T-helper 2 cell treated with Interferon-gamma antibody and Interleukin-4, amounts not matched to agents 5 μg/mL and 100 μg/mL, for 36 hours (primary cell): ENCODE measurements around the gene S100A13.
"Not testable (repeated sequence)": the region's sequence is repeated elsewhere in the genome, so short reads cannot be mapped to it uniquely, and the experiment has no call there.

Experiments used
- DNase-seq: peaks from one replicate; pipeline ENCODE4 v3.0.0; 2021; ENCODE audit warnings: low spot score
- H3K27ac Mint-ChIP-seq: one replicate; pipeline ENCODE4 v1.8.0; 2021; ENCODE audit warnings: mild to moderate bottlenecking, mixed read lengths
- H3K27me3 Mint-ChIP-seq: one replicate; pipeline ENCODE4 v1.8.0; 2021; ENCODE audit warnings: low read depth, mixed read lengths
- H3K36me3 Mint-ChIP-seq: one replicate; pipeline ENCODE4 v1.8.0; 2021; ENCODE audit warnings: low read depth, mixed read lengths
- H3K4me1 Mint-ChIP-seq: one replicate; pipeline ENCODE4 v1.8.0; 2021; ENCODE audit warnings: low read depth, mixed read lengths
- H3K4me3 Mint-ChIP-seq: one replicate; pipeline ENCODE4 v1.8.0; 2022; ENCODE audit warnings: mild to moderate bottlenecking, moderate library complexity, mixed read lengths
- H3K9me3 Mint-ChIP-seq: one replicate; pipeline ENCODE4 v1.8.0; 2021; ENCODE audit warnings: mixed read lengths

Gene S100A13

GRCh38 chr1:153588482-153588881 is 38.8 kb downstream of the S100A13 start:
- H3K27me3 Mint-ChIP-seq, result peaks cover 10% of the 10 kb centered on the region
- no peak for DNase-seq
- no peak overlapping the region for H3K4me3 Mint-ChIP-seq
- no peak overlapping the region for H3K27ac Mint-ChIP-seq
- no peaks in the 10 kb centered on the region for H3K9me3 Mint-ChIP-seq
- H3K4me1 Mint-ChIP-seq, result no peaks in the 10 kb centered on the region
- no peaks in the 10 kb centered on the region for H3K36me3 Mint-ChIP-seq

- not testable (repeated sequence) for DNase-seq, H3K36me3 Mint-ChIP-seq, H3K4me1 Mint-ChIP-seq, H3K9me3 Mint-ChIP-seq, H3K4me3 Mint-ChIP-seq, H3K27me3 Mint-ChIP-seq, H3K27ac Mint-ChIP-seq
Measured at GRCh38 chr1:153588033-153588432, 39.3 kb downstream of the S100A13 start.

DNA sequence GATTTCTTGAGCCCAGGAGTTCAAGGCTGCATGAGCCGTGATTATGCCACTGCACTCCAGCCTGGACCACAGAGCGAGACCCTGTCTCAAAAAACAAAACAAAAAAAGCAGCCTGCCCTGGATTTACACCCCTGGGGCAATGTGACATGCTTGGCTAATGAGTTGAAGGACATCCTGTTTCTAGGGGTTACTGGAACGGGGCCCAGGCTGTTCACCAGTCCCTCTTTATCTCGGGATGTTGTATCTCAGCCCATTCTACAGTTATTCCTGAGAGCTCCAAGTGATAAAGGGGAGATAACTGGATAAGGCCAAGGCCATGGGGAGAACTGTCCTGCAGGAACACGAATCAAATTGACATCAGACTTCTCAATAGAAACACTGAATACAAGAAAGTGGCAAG is 40.0 kb downstream of the S100A13 start:
- no peaks in the 10 kb centered on the region for H3K4me1 Mint-ChIP-seq
- H3K9me3 Mint-ChIP-seq, result no peaks in the 10 kb centered on the region
- DNase-seq, result no peak
- H3K27ac Mint-ChIP-seq, result no peak overlapping the region
- H3K36me3 Mint-ChIP-seq, result no peaks in the 10 kb centered on the region
- peaks cover 10% of the 10 kb centered on the region for H3K27me3 Mint-ChIP-seq
- no peak overlapping the region for H3K4me3 Mint-ChIP-seq

DNA sequence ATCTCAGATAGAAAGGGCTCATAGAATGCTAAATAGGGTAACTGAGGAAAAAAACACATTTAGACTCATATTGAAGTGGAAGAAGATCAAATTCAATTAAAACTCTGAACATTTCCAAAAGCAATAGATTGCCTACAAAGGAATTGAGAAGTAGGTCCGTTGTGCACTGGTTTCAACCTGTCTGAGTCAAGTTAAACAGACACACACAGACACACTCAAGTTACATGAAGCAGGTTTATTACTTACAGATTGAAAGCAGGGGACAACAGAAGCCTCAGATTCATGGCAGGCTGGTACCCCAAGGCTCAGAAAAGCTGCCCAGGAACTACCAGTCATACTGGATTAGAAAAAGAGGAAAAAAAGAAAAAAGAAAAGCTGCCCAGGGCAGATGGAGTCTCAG is 41.0 kb downstream of the S100A13 start:
- no peaks in the 10 kb centered on the region for H3K4me1 Mint-ChIP-seq

GRCh38 chr1:153585006-153585405 is 42.3 kb downstream of the S100A13 start:
- H3K27me3 Mint-ChIP-seq, result peaks cover 10% of the 10 kb centered on the region
- H3K4me3 Mint-ChIP-seq, result no peak overlapping the region
- H3K4me1 Mint-ChIP-seq, result no peaks in the 10 kb centered on the region
- H3K9me3 Mint-ChIP-seq, result no peaks in the 10 kb centered on the region
- no peak for DNase-seq
- no peaks in the 10 kb centered on the region for H3K36me3 Mint-ChIP-seq
- H3K27ac Mint-ChIP-seq, result no peak overlapping the region

More for the DNA sequence above, 41.0 kb downstream of the S100A13 start:
- Mint-ChIP-seq H3K27ac (no peak overlapping the region), H3K36me3 (no peaks in the 10 kb centered on the region), H3K9me3 (no peaks in the 10 kb centered on the region), H3K4me3 (no peak overlapping the region), H3K27me3 (peaks cover 10% of the 10 kb centered on the region)
- no peak for DNase-seq

DNA sequence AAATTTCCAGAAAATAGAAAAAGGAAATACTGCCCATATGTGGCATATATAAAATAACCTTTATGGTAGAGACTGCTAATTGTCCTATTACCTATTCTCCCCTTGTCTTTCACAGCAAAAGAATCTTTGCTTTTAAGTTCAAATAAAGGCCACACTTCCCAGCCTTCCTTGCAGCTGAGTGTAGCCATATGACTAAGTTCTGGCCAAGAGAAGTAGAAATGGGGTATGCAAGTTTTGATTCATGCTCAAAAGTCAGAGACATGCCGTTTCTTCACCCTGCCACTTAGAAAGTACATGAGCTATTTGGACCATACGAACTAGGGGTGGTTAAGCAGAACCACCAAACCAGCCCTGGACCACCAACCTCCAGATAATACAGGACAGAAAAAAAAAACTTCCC is 43.3 kb downstream of the S100A13 start:
- H3K4me1 Mint-ChIP-seq, result no peaks in the 10 kb centered on the region
- peaks cover 13% of the 10 kb centered on the region for H3K27me3 Mint-ChIP-seq
- H3K4me3 Mint-ChIP-seq, result no peak overlapping the region
- H3K36me3 Mint-ChIP-seq, result no peaks in the 10 kb centered on the region
- no peak overlapping the region for H3K27ac Mint-ChIP-seq
- DNase-seq, result no peak
- H3K9me3 Mint-ChIP-seq, result no peaks in the 10 kb centered on the region

GRCh38 chr1:153583514-153583913 is 43.8 kb downstream of the S100A13 start:
- H3K4me3 Mint-ChIP-seq, DNase-seq, H3K36me3 Mint-ChIP-seq, H3K4me1 Mint-ChIP-seq, H3K9me3 Mint-ChIP-seq, H3K27ac Mint-ChIP-seq: not testable (repeated sequence)
- peaks cover 13% of the 10 kb centered on the region for H3K27me3 Mint-ChIP-seq

DNA sequence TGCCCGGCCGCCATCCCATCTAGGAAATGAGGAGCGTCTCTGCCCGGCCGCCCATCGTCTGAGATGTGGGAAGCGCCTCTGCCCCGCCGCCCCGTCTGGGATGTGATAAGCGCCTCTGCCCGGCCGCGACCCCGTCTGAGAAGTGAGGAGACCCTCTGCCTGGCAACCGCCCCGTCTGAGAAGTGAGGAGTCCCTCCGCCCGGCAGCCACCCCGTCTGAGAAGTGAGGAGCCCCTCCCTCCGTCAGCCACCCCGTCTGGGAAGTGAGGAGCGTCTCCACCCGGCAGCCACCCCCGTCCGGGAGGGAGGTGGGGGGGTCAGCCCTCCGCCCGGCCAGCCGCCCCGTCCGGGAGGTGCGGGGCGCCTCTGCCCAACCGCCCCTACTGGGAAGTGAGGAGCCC is 44.5 kb downstream of the S100A13 start:
- H3K4me3 Mint-ChIP-seq, DNase-seq, H3K4me1 Mint-ChIP-seq, H3K9me3 Mint-ChIP-seq, H3K27ac Mint-ChIP-seq, H3K36me3 Mint-ChIP-seq: not testable (repeated sequence)
- peaks cover 20% of the 10 kb centered on the region for H3K27me3 Mint-ChIP-seq

DNA sequence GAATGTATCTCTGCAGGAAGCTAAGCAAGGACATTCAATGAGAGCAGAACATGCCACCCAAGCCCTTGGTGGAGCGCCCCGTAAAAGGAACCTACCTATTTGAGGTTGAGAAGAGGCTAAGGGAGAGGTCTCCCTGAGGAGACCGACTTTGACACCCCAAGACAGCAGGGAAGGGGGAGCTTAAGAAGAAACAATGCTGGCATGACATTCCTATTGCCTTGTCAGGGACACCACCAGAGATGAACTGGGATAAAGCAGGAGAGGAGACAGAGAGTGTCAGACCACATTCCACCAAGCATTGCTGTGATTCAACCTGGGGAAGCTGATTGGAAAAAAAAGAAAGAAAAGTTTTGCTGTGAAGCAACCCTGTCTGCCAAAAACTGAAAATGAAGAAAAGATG is 48.4 kb downstream of the S100A13 start:
- H3K9me3 Mint-ChIP-seq, result no peaks in the 10 kb centered on the region
- no peak for DNase-seq
- H3K4me1 Mint-ChIP-seq, result peaks cover 3% of the 10 kb centered on the region
- no peak overlapping the region for H3K27ac Mint-ChIP-seq
- H3K36me3 Mint-ChIP-seq, result no peaks in the 10 kb centered on the region
- H3K4me3 Mint-ChIP-seq, result no peak overlapping the region
- peaks cover 19% of the 10 kb centered on the region for H3K27me3 Mint-ChIP-seq

DNA sequence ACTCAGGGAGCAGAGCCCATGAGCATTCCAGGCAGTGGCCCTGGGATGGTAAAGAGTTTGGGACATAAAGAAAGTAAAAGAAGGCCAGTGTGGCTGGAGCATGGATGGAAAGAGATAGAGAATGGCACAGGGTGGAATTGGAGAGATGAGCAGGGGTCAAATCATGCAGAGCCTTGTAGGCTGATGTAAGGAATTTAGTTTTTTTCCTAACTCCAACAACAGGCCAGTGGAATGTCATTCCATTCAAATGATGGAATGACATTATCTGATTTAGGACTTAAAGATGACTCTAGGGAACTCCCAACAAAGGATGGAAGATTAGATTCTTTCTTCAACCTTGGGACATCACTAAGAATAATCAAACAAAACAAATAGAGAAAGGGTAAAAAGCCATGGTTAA is 48.8 kb downstream of the S100A13 start:
- peaks cover 3% of the 10 kb centered on the region for H3K4me1 Mint-ChIP-seq
- H3K9me3 Mint-ChIP-seq, result no peaks in the 10 kb centered on the region
- no peak overlapping the region for H3K4me3 Mint-ChIP-seq
- no peak for DNase-seq
- H3K36me3 Mint-ChIP-seq, result no peaks in the 10 kb centered on the region
- peaks cover 19% of the 10 kb centered on the region for H3K27me3 Mint-ChIP-seq
- no peak overlapping the region for H3K27ac Mint-ChIP-seq

- no peak for DNase-seq
- Mint-ChIP-seq H3K4me3 (no peak overlapping the region), H3K27me3 (peaks cover 19% of the 10 kb centered on the region), H3K9me3 (no peaks in the 10 kb centered on the region), H3K27ac (no peak overlapping the region), H3K4me1 (peaks cover 7% of the 10 kb centered on the region), H3K36me3 (no peaks in the 10 kb centered on the region)
Measured at GRCh38 chr1:153577624-153578051, 49.7 kb downstream of the S100A13 start.

GRCh38 chr1:153577138-153577537 is 50.2 kb downstream of the S100A13 start:
- no peak overlapping the region for H3K27ac Mint-ChIP-seq
- H3K27me3 Mint-ChIP-seq, result peaks cover 19% of the 10 kb centered on the region
- no peaks in the 10 kb centered on the region for H3K9me3 Mint-ChIP-seq
- DNase-seq, result no peak
- no peaks in the 10 kb centered on the region for H3K36me3 Mint-ChIP-seq
- H3K4me3 Mint-ChIP-seq, result no peak overlapping the region
- H3K4me1 Mint-ChIP-seq, result peaks cover 10% of the 10 kb centered on the region

DNA sequence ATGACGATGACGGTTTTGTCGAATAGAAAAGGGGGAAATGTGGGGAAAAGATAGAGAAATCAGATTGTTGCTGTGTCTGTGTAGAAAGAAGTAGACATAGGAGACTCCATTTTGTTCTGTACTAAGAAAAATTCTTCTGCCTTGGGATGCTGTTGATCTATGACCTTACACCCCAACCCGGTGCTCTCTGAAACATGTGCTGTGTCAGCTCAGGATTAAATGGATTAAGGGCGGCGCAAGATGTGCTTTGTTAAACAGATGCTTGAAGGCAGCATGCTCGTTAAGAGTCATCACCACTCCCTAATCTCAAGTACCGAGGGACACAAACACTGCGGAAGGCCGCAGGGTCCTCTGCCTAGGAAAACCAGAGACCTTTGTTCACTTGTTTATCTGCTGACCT is 51.8 kb downstream of the S100A13 start:
- H3K9me3 Mint-ChIP-seq, H3K36me3 Mint-ChIP-seq, DNase-seq, H3K27ac Mint-ChIP-seq, H3K4me3 Mint-ChIP-seq: not testable (repeated sequence)
- peaks cover 14% of the 10 kb centered on the region for H3K4me1 Mint-ChIP-seq
- peaks cover 19% of the 10 kb centered on the region for H3K27me3 Mint-ChIP-seq

DNA sequence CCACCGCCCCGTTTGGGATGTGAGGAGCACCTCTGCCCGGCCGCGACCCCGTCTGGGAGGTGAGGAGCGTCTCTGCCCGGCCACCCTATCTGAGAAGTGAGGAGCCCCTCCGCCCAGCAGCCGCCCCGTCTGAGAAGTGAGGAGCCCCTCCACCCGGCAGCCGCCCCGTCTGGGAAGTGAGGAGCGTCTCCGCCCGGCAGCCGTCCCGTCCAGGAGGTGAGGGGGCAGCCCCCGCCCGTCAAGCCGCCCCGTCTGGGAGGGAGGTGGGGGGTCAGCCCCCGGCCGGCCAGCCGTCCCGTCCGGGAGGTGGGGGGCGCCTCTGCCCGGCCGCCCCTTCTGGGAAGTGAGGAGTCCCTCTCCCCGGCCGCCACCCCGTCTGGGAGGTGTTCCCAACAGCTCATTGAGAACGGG is 52.2 kb downstream of the S100A13 start:
- not testable (repeated sequence) for H3K36me3 Mint-ChIP-seq, H3K4me3 Mint-ChIP-seq, H3K9me3 Mint-ChIP-seq, DNase-seq, H3K27ac Mint-ChIP-seq
- Mint-ChIP-seq H3K4me1 (peaks cover 14% of the 10 kb centered on the region), H3K27me3 (peaks cover 19% of the 10 kb centered on the region)

GRCh38 chr1:153573351-153573750 is 54.0 kb downstream of the S100A13 start:
- no peak for DNase-seq
- peaks cover 19% of the 10 kb centered on the region for H3K4me1 Mint-ChIP-seq
- no peaks in the 10 kb centered on the region for H3K36me3 Mint-ChIP-seq
- no peak overlapping the region for H3K27ac Mint-ChIP-seq
- no peaks in the 10 kb centered on the region for H3K9me3 Mint-ChIP-seq
- H3K4me3 Mint-ChIP-seq, result no peak overlapping the region
- peaks cover 12% of the 10 kb centered on the region for H3K27me3 Mint-ChIP-seq
